SK-N-SH (cell line): ENCODE data around the gene UBE2N. TPM values are rescaled to one million over a fixed set of nuclear protein-coding genes. Genes with fewer than 3 reads are reported as not detected.

ENCODE experiments used
- CTCF ChIA-PET: fragments of 300-600, 350-600 bp; formaldehyde crosslinking; extraction: SDS; loops from one replicate; lab custom pipeline; 2021; lab: Yijun Ruan, JAX
- POLR2A ChIA-PET: fragments of 350-600 bp; sonication (Branson Sonifier 250); formaldehyde crosslinking; extraction: SDS; loops from one replicate; lab custom pipeline; 2020; ENCODE audit warnings: antibody characterized with exemption, inconsistent platforms; lab: Yijun Ruan, JAX
- DNase-seq: peaks from one replicate; pipeline ENCODE4 v3.0.0; 2012
- H2AFZ ChIP-seq: fragments of 200-600 bp; sonication (generic); 2 replicates; pipeline ENCODE4 v1.8.1; 2016; ENCODE audit warnings: antibody characterized with exemption, mild to moderate bottlenecking, low read depth
- H3F3A ChIP-seq: fragments of 200-600 bp; sonication (generic); replicated peaks from 2 replicates; pipeline ENCODE3; 2016; ENCODE audit warnings: antibody characterized with exemption, mild to moderate bottlenecking; ENCODE audit not compliant: insufficient read depth
- H3K27ac ChIP-seq, 2 experiments: fragments of 200-500 bp in 1 of 2; fragments of 200-600 bp in 1 of 2; sonication (Bioruptor generic) in 1 of 2; sonication (generic), shearing (Covaris generic) in 1 of 2; 2 replicates each; pipeline versions ENCODE4 v1.5.1 to v1.6.1; 2014 to 2016; ENCODE audit warnings: low read depth in 2 of 2, inconsistent platforms in 1 of 2, low read length in 1 of 2, mild to moderate bottlenecking in 1 of 2, mixed read lengths in 1 of 2
- H3K27me3 ChIP-seq: fragments of 200-600 bp; sonication (generic), shearing (Covaris generic); 2 replicates; pipeline ENCODE4 v1.6.1; 2016; ENCODE audit warnings: mixed run types; ENCODE audit not compliant: insufficient read depth
- H3K36me3 ChIP-seq, 2 experiments: fragments of 200-500 bp in 1 of 2; fragments of 200-600 bp in 1 of 2; sonication (Bioruptor generic) in 1 of 2; sonication (generic) in 1 of 2; replicated peaks in 1 of 2; 2 replicates each; pipeline versions ENCODE3 to v1.5.1; 2014 to 2016; ENCODE audit warnings: low read length in 1 of 2, mild to moderate bottlenecking in 1 of 2; ENCODE audit not compliant: insufficient read depth in 2 of 2, control insufficient read depth in 1 of 2
- H3K4me1 ChIP-seq, 2 experiments: fragments of 200-500 bp in 1 of 2; fragments of 200-600 bp in 1 of 2; sonication (Bioruptor generic) in 1 of 2; sonication (generic), shearing (Covaris generic) in 1 of 2; 2 replicates each; pipeline versions ENCODE4 v1.5.1 to v1.6.1; 2014 to 2016; ENCODE audit warnings: low read depth in 1 of 2, low read length in 1 of 2, mixed run types in 1 of 2; ENCODE audit not compliant: insufficient read depth in 2 of 2, control insufficient read depth in 1 of 2
- H3K4me2 ChIP-seq: fragments of 200-600 bp; sonication (generic), shearing (Covaris generic); 2 replicates; pipeline ENCODE4 v1.6.1; 2017; ENCODE audit warnings: mixed run types
- H3K4me3 ChIP-seq, 2 experiments: fragments of 200-500 bp in 1 of 2; fragments of 200-600 bp in 1 of 2; sonication (Bioruptor generic) in 1 of 2; sonication (generic), shearing (Covaris generic) in 1 of 2; 2 replicates each; pipeline versions ENCODE4 v1.5.1 to v1.8.1; 2014 to 2016; ENCODE audit warnings: low read depth in 2 of 2, inconsistent platforms in 1 of 2, low read length in 1 of 2, mild to moderate bottlenecking in 1 of 2, mixed read lengths in 1 of 2, moderate library complexity in 1 of 2
- H3K79me2 ChIP-seq: fragments of 200-600 bp; sonication (generic); 2 replicates; pipeline ENCODE4 v1.8.1; 2017; ENCODE audit warnings: mild to moderate bottlenecking; ENCODE audit not compliant: insufficient read depth
- H3K9ac ChIP-seq: fragments of 200-600 bp; sonication (generic); 2 replicates; pipeline ENCODE4 v1.6.1; 2017; ENCODE audit warnings: mixed run types
- H3K9me2 ChIP-seq: fragments of 200-600 bp; sonication (generic); 2 replicates; pipeline ENCODE4 v1.6.1; 2017; ENCODE audit warnings: mixed run types
- H3K9me3 ChIP-seq: fragments of 200-600 bp; sonication (generic); 2 replicates; pipeline ENCODE4 v1.6.1; 2017; ENCODE audit warnings: mixed run types, mild to moderate bottlenecking, moderate library complexity
- H4K20me1 ChIP-seq: fragments of 200-600 bp; sonication (generic); 2 replicates; pipeline ENCODE4 v1.6.1; 2017; ENCODE audit warnings: mild to moderate bottlenecking, mixed run types; ENCODE audit not compliant: insufficient read depth
- FOXJ3 ChIP-seq: sonication (generic); formaldehyde crosslinking; IDR thresholded peaks from 2 replicates; pipeline ENCODE4 v1.5.1; 2020; ENCODE audit warnings: mild to moderate bottlenecking, missing genetic modification reagents
- POLR2AphosphoS5 ChIP-seq: IDR thresholded peaks from 2 replicates; pipeline ENCODE4 v1.6.1; 2012; ENCODE audit warnings: low read depth, low read length
- RAD21 ChIP-seq: IDR thresholded peaks from 2 replicates; pipeline ENCODE4 v1.6.1; 2012; ENCODE audit warnings: mild to moderate bottlenecking, low read length
- SMC3 ChIP-seq: IDR thresholded peaks from 2 replicates; pipeline ENCODE4 v1.6.1; 2012; ENCODE audit warnings: low read depth, low read length, improper control_type of control experiment
- TCF12 ChIP-seq: IDR thresholded peaks from 2 replicates; pipeline ENCODE4 v1.4.0; 2012
- TEAD4 ChIP-seq: IDR thresholded peaks from 2 replicates; pipeline ENCODE4 v1.4.0; 2012; ENCODE audit warnings: mild to moderate bottlenecking, borderline replicate concordance; ENCODE audit not compliant: insufficient read depth
- YY1 ChIP-seq: IDR thresholded peaks from 2 replicates; pipeline ENCODE4 v1.4.0; 2012; ENCODE audit warnings: low read depth, mild to moderate bottlenecking
- WGBS: methylation state at CpG from one replicate; pipeline ENCODE4 v1.1.6; 2017; ENCODE audit warnings: low lambda C conversion rate; 5-methylcytosine and 5-hydroxymethylcytosine counted together
- polyA plus RNA-seq, 3 experiments: library from polyadenylated mRNA; depleted of rRNA; stranded (reverse); fragments of >200 nt; gene quantifications; 2 replicates each; pipeline ENCODE4 v1.2.3, GENCODE V29; 2012
- TF ChIP-seq, protein P1 (sequence below): IDR thresholded peaks from 2 replicates; pipeline ENCODE4 v1.4.0; 2012; ENCODE audit warnings: low read depth, borderline replicate concordance
- TF ChIP-seq, protein P2 (sequence below): fragments of 200-600 bp; sonication (generic); IDR thresholded peaks from 2 replicates; pipeline ENCODE4 v1.6.1; 2017; ENCODE audit warnings: antibody characterized with exemption, mild to moderate bottlenecking, moderate library complexity

UBE2N gene
- polyA plus RNA-seq, 1 of the 3 experiments (the other 2 are of a cell fraction), result 102 TPM

DNA sequence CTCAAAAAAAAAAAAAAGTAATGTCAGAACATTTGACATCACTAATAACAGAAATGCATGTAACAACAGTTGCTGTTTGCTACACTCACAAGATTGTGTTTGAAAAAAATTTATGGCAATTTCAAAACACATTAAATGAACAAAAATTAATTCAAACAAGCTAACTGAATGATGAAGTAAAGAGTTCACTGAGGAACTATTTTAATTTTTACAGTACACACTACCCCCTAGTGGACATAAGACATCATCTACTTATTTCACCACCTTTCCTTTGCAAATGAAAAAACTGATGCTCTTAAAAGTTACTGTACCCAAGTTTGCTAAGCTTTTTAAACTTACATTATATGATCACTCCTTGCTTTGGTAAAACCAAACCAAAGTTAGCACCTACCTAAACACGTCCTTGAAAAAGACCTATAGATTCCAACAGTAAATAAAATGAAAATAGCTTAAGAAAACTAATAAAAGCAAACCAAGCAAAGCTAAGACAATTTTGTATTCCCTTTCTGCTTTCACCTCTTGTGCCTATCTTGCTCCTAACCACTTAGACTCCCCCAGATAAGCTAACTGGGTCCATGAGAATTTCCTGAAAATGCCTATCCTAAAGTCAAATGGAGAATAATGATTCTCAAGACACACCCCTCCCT lies 22.2 kb downstream of the UBE2N start:
- Histone ChIP-seq H3K79me2 (peaks cover 100% of the 10 kb centered on the region), H3K4me3 (no peak overlapping the region), H3K9me2 (no peaks in the 10 kb centered on the region), H2AFZ (no peak overlapping the region), H4K20me1 (peaks cover 83% of the 10 kb centered on the region), H3K9me3 (no peaks in the 10 kb centered on the region), H3F3A (peaks cover 30% of the 10 kb centered on the region), H3K4me2 (no peak overlapping the region), H3K27ac (peak overlapping the region in 1 of 2 experiments; percentile 47; a peak in 2 of 4 replicates), H3K9ac (no peak overlapping the region), H3K4me1 (peaks cover 7 to 24% of the 10 kb centered on the region in 2 experiments; a peak in 3 of 4 replicates), H3K36me3 (peaks cover 0 to 4% of the 10 kb centered on the region in 2 experiments), H3K27me3 (no peaks in the 10 kb centered on the region)
- DNase-seq, result peak; percentile 41
- ChIA-PET CTCF (interaction anchor here (0.6 to 3.1 kb wide), 37 partner anchors 9 to 742 kb away, joined by 3 to 31 read pairs (median 4); partner anchors contain the start of gene UBE2N), POLR2A (interaction anchor here (0.6 to 2.2 kb wide), 2 partner anchors 12 to 16 kb away, joined by 4 to 10 read pairs; no protein-coding TSS in a partner anchor)
- TF ChIP-seq SMC3, result peak; percentile 38; the same call in 1 of the 2 replicates
- TF ChIP-seq, protein P1, sequence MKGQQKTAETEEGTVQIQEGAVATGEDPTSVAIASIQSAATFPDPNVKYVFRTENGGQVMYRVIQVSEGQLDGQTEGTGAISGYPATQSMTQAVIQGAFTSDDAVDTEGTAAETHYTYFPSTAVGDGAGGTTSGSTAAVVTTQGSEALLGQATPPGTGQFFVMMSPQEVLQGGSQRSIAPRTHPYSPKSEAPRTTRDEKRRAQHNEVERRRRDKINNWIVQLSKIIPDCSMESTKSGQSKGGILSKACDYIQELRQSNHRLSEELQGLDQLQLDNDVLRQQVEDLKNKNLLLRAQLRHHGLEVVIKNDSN, result no peak
- peak; percentile 58 for TF ChIP-seq RAD21
- TF ChIP-seq, protein P2, sequence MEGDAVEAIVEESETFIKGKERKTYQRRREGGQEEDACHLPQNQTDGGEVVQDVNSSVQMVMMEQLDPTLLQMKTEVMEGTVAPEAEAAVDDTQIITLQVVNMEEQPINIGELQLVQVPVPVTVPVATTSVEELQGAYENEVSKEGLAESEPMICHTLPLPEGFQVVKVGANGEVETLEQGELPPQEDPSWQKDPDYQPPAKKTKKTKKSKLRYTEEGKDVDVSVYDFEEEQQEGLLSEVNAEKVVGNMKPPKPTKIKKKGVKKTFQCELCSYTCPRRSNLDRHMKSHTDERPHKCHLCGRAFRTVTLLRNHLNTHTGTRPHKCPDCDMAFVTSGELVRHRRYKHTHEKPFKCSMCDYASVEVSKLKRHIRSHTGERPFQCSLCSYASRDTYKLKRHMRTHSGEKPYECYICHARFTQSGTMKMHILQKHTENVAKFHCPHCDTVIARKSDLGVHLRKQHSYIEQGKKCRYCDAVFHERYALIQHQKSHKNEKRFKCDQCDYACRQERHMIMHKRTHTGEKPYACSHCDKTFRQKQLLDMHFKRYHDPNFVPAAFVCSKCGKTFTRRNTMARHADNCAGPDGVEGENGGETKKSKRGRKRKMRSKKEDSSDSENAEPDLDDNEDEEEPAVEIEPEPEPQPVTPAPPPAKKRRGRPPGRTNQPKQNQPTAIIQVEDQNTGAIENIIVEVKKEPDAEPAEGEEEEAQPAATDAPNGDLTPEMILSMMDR, result peak; percentile 77
- WGBS, result 0% methylated on average over 1 of the region's 1 CpG

DNA sequence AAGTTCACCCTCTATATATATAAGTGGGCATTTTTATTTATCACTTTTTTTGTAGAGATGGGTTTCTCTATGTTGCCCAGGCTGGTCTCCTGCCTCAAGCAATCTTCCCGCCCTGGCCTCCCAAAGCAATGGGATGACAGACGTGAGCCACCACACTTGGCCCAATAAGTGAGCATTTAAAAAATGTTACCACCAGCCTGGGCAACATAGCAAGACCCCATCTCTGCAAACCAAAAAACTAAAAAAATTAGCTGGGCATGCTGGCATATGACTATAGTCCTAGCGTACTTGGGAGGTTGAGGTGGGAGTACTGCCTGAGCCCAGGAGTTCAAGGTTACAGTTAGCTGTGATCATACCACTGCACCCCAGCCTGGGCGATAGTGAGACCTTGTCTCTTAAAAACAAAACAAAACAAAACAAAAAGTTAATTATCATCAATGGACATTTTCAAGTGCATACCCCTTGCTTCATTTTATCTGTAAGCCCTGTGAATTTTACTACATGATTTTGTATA lies 23.7 kb downstream of the UBE2N start:
- no peak overlapping the region for H3K4me3 ChIP-seq
- DNase-seq, result no peak
- H2AFZ ChIP-seq, result no peak overlapping the region
- H3K9ac ChIP-seq, result no peak overlapping the region
- no peak overlapping the region for H3K27ac ChIP-seq
- H3K27me3 ChIP-seq, result no peaks in the 10 kb centered on the region
- CTCF ChIA-PET, result interaction anchor here (1.3 kb wide), 1 partner anchor 717 kb away, joined by 3 read pairs; no protein-coding TSS in a partner anchor
- WGBS, result 100% methylated on average over 4 of the region's 4 CpGs
- H3K9me3 ChIP-seq, result no peaks in the 10 kb centered on the region
- TF ChIP-seq TCF12 (no peak), FOXJ3 (CRISPR knock-in tag) (no peak), POLR2AphosphoS5 (no peak), TEAD4 (no peak), YY1 (no peak)
- TF ChIP-seq, all 33 proteins: peak for 0
- Histone ChIP-seq H3F3A (peaks cover 30% of the 10 kb centered on the region), H3K9me2 (no peaks in the 10 kb centered on the region), H3K36me3 (peaks cover 0 to 4% of the 10 kb centered on the region in 2 experiments), H3K4me1 (peaks cover 5 to 18% of the 10 kb centered on the region in 2 experiments; a peak in 3 of 4 replicates), H3K79me2 (peaks cover 100% of the 10 kb centered on the region), H3K4me2 (no peak overlapping the region), H4K20me1 (peaks cover 77% of the 10 kb centered on the region)
- POLR2A ChIA-PET, result no interaction called here
